ENCODE results near the gene RANBP3.

- TF ChIP-seq EZH2 (IDR thresholded peaks at IDR 0.05) (no peak), CTCF (IDR thresholded peaks at IDR 0.05) (no peak), EZH2phosphoT487 (IDR thresholded peaks at IDR 0.05) (no peak)
Observed at GRCh38 chr19:5873617-5874199, 104.2 kb downstream of the RANBP3 start.

Measured in neural progenitor cell (in vitro differentiated cells).